Ovary (tissue), 9 donors: ENCODE data around the gene TNS3. TPM values are rescaled to one million over a fixed set of nuclear protein-coding genes. Genes with fewer than 3 reads are reported as not detected.

Experiments used
- DNase-seq, 5 donors: peaks; one replicate each; pipeline ENCODE4 v3.0.0-alpha.2; 2019 to 2020
- H3K27ac ChIP-seq, 2 donors: fragments of 200-600 bp; one replicate each; pipeline versions ENCODE4 v1.5.1 to v1.8.0; 2019 to 2022
- H3K27me3 ChIP-seq: fragments of 200-600 bp; one replicate; pipeline ENCODE4 v1.8.0; 2022
- H3K36me3 ChIP-seq: fragments of 200-600 bp; sonication (generic); one replicate; pipeline ENCODE4 v1.5.1; 2019
- H3K4me1 ChIP-seq: one replicate; pipeline ENCODE4 v1.8.1; 2013; ENCODE audit warnings: mild to moderate bottlenecking, moderate library complexity; ENCODE audit not compliant: insufficient read depth
- H3K4me3 ChIP-seq: fragments of 200-600 bp; sonication (generic); one replicate; pipeline ENCODE4 v1.5.1; 2017
- H3K9me3 ChIP-seq, 2 donors: fragments of 200-600 bp in 1 of 2; sonication (generic) in 1 of 2; one replicate each; pipeline versions ENCODE4 v1.5.1 to v1.8.1; 2013 to 2019; ENCODE audit warnings: mild to moderate bottlenecking in 1 of 2, moderate library complexity in 1 of 2
- EP300 ChIP-seq: sonication (generic); formaldehyde crosslinking; IDR thresholded peaks from one replicate; pipeline ENCODE4 v1.6.1; 2017; ENCODE audit warnings: antibody characterized with exemption
- POLR2A ChIP-seq: fragments of 450-650 bp; IDR thresholded peaks from one replicate; pipeline ENCODE4 v1.6.1; 2017; ENCODE audit warnings: antibody characterized with exemption, mild to moderate bottlenecking, moderate library complexity
- WGBS, 3 donors: extraction: QIAGEN DNeasy Blood & Tissue Kit in 1 of 3; methylation state at CpG; one replicate each; pipeline versions ENCODE4 v1.1.5 to v1.1.7; 2013 to 2017; 5-methylcytosine and 5-hydroxymethylcytosine counted together
- intact Hi-C, 4 donors: fragments of 100-400 bp; cut with DNase I; formaldehyde crosslinking; loops; one replicate each; pipeline versions ENCODE4 v1.11.0 to v1.15.1; 2022 to 2023
- polyA plus RNA-seq, 2 donors: library from polyadenylated mRNA; stranded (reverse); fragments of 200-250 nt in 1 of 2; fragments of 350-450 nt in 1 of 2; fragmentation: Illumina TruSeq in 1 of 2; extraction: RNeasy Lipid Tissue Mini Kit (QIAGEN cat#74804) in 1 of 2; gene quantifications; one replicate each; pipeline ENCODE4 v1.2.3, GENCODE V29; 2013 to 2014
- total RNA-seq, 7 donors: library from RNA; depleted of rRNA in 2 of 7; stranded (reverse); fragments of >200 nt in 2 of 7; fragmentation: NEBNext Ultra II Directional in 3 of 7; extraction: Animal tissue kit (Norgen Biotek cat#: 25700) in 3 of 7; gene quantifications; one replicate each; pipeline versions ENCODE4 v1.1.0 to v1.2.4, GENCODE V29; 2016 to 2023
- TF ChIP-seq, protein P1 (sequence below), 3 donors: fragments of 450-650 bp in 2 of 3; fragments of 200-600 bp in 1 of 3; IDR thresholded peaks; one replicate each; pipeline versions ENCODE4 v1.5.1 to v1.8.0; 2016 to 2022; ENCODE audit warnings: antibody characterized with exemption in 3 of 3, mild to moderate bottlenecking in 1 of 3
- donor health status: DM: no; HTN: no; CAD: no; lungs with moderate emphysema.
- donor health status: DM: no; HTN: no; CAD: no.
- donor health status: Bipolar disorder and iron deficiency.
- donor health status: DM: yes; HTN: yes; CAD: no.
- donor health status: DM: no; HTN: no; CAD: no.
- donor health status: DM: yes; HTN: yes; CAD: no.

Gene TNS3
- total and polyA plus RNA-seq, 9 donors: 36.6 to 137 (median 91.3) TPM

- H3K36me3 ChIP-seq: no peaks in the 10 kb centered on the region
- intact Hi-C loops: loop anchor here (10.0 kb wide), 5 partner anchors 60 to 1330 kb away; partner anchors contain the start of gene IGFBP3 (in 1 of the 4)
- no peak for DNase-seq
- peaks cover 13% of the 10 kb centered on the region for H3K4me1 ChIP-seq
- H3K27me3 ChIP-seq: no peaks in the 10 kb centered on the region
- no peak overlapping the region for H3K27ac ChIP-seq
- no peaks in the 10 kb centered on the region for H3K9me3 ChIP-seq
- H3K4me3 ChIP-seq: no peak overlapping the region
- TF ChIP-seq POLR2A (no peak), EP300 (no peak)
- TF ChIP-seq, protein P1, sequence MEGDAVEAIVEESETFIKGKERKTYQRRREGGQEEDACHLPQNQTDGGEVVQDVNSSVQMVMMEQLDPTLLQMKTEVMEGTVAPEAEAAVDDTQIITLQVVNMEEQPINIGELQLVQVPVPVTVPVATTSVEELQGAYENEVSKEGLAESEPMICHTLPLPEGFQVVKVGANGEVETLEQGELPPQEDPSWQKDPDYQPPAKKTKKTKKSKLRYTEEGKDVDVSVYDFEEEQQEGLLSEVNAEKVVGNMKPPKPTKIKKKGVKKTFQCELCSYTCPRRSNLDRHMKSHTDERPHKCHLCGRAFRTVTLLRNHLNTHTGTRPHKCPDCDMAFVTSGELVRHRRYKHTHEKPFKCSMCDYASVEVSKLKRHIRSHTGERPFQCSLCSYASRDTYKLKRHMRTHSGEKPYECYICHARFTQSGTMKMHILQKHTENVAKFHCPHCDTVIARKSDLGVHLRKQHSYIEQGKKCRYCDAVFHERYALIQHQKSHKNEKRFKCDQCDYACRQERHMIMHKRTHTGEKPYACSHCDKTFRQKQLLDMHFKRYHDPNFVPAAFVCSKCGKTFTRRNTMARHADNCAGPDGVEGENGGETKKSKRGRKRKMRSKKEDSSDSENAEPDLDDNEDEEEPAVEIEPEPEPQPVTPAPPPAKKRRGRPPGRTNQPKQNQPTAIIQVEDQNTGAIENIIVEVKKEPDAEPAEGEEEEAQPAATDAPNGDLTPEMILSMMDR (IDR thresholded peaks at IDR 0.05): no peak
These were observed 337.2 kb downstream of the TNS3 start for GRCh38 chr7:47244692-47245091.

DNA sequence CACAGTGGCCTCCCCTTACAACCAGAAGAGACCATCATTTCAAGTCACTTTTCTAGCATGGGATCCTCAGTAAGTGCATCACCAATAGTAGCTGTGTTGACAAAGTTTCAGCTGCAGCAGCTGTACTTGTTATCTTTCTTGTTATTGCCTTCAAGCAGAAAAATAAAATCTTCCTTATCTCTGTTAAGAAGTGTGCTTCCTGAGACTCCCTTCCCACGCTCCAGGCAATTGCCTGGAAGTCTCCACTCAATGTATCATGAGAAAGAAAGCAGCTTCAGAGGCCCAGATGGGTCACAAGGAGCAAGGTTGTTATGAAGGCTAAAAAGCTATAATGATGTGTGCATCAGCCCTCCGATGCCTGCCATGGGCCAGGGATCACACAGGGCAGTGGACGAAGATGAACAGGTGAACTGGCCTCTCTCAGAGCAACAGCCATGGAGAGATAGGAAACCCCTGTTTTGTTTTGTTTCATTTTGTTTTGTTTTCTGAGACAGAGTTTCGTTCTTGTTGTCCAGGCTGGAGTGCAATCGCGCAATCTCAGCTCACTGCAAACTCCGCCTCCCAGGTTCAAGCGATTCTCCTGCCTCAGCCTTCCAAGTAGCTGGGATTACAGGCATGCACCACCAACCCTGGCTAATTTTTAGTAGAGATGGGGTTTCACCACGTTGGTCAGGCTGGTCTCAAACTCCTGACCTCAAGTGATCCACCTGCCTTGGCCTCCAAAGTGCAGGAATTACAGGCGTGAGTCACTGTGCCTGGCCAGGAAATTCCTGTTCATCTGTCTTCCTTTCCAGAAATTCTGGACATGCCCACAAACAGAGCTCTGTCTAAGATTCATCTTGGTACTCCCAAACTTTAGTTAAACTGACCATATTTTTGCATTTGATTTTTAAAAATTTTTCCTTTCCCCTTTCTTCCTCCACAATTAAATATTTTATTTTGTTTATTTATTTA, 340.5 kb downstream of the TNS3 start:
- TF ChIP-seq, protein P1 (IDR thresholded peaks at IDR 0.05): no peak
- TF ChIP-seq EP300: no peak
- no peak for TF ChIP-seq POLR2A
- Histone ChIP-seq H3K27me3 (no peaks in the 10 kb centered on the region), H3K36me3 (no peaks in the 10 kb centered on the region), H3K27ac (peak overlapping the region in 1 of 2 donors; percentile 66), H3K4me1 (peaks cover 22% of the 10 kb centered on the region), H3K9me3 (no peaks in the 10 kb centered on the region), H3K4me3 (no peak overlapping the region)
- DNase-seq: peak in 2 of 5 donors; percentile 43 to 60
- 14 to 23% (median 15%) methylated on average over 10 of the region's 10 CpGs for WGBS, 3 donors
- intact Hi-C loops: loop anchor here (10.0 kb wide), 5 partner anchors 57 to 1327 kb away; partner anchors contain the start of gene IGFBP3 (in 1 of the 4)

DNA sequence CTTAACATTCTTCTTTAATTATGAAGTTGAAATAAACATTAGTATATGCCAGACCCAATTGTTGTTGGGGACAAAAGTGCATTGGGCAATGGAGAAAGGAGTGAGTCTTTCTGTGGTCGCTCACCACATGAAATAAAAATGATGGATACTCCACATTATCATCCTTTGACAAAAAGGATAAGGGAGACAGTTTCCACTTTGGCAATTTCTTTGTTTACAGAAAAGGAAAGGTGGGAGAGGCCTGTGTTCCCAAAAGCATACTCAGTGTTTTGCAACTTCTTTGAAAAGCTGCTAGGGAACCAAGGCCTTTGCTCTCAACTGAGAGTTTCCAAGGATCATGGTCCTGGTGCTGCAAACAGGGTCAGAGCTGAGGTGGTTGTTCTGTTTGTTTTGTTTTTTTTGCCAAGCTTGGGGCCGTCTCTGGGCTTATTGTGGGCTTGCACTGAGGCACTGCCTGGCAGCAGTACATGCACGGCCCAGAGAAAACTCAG, 341.9 kb downstream of the TNS3 start:
- Histone ChIP-seq H3K4me1 (peaks cover 23% of the 10 kb centered on the region), H3K36me3 (no peaks in the 10 kb centered on the region), H3K9me3 (no peaks in the 10 kb centered on the region), H3K27me3 (no peaks in the 10 kb centered on the region), H3K27ac (peak overlapping the region in 1 of 2 donors; percentile 70), H3K4me3 (no peak overlapping the region)
- TF ChIP-seq, protein P1 (IDR thresholded peaks at IDR 0.05): no peak
- TF ChIP-seq EP300: no peak
- no peak for TF ChIP-seq POLR2A
- DNase-seq: peak in 3 of 5 donors; percentile 41 to 52 (median 48)
- intact Hi-C loops: loop anchor here (10.0 kb wide), 5 partner anchors 55 to 1325 kb away; partner anchors contain the start of gene IGFBP3 (in 1 of the 4)
- WGBS, 3 donors: 11 to 25% (median 18%) methylated on average over 3 of the region's 3 CpGs

DNA sequence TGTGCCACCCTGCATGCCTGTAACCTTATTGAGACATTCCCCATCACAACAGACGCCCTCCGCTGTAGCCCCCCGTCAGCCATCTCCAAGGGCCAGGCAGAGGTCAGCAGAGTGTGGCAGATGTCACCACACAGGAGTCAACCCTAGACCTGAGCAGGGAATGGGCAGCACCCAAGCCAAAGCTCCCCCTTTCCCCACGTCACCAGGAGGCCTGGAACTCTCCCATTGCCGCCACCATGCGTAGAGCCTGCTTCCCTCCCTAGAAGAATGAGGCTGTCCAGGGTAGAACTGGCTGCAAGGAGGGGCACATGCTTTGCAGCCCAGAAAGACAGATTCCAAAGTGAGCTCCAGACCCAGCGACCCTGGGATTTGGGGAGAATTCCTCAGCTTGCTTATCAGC, 342.9 kb downstream of the TNS3 start:
- H3K27ac ChIP-seq: peak overlapping the region in 1 of 2 donors; percentile 70
- no peaks in the 10 kb centered on the region for H3K27me3 ChIP-seq
- no peak overlapping the region for H3K4me3 ChIP-seq
- WGBS, 3 donors: 76 to 82% (median 82%) methylated on average over 7 of the region's 7 CpGs
- TF ChIP-seq POLR2A (no peak), EP300 (no peak)
- TF ChIP-seq, protein P1 (IDR thresholded peaks at IDR 0.05): no peak
- H3K4me1 ChIP-seq: peaks cover 23% of the 10 kb centered on the region
- H3K36me3 ChIP-seq: no peaks in the 10 kb centered on the region
- no peaks in the 10 kb centered on the region for H3K9me3 ChIP-seq
- intact Hi-C loops: no loop called here
- peak in 3 of 5 donors; percentile 38 to 48 (median 42) for DNase-seq
